NCI-H748 (cell line): Measurements from ENCODE around the gene ZNF57.
"Not testable (repeated sequence)": the region's sequence is repeated elsewhere in the genome, so short reads cannot be mapped to it uniquely, and the experiment has no call there.

ENCODE experiments used
- DNase-seq: peaks from one replicate; lab custom pipeline; 2025; ENCODE audit not compliant: unreplicated experiment; lab: John Stamatoyannopoulos, UW

ZNF57 gene

DNA sequence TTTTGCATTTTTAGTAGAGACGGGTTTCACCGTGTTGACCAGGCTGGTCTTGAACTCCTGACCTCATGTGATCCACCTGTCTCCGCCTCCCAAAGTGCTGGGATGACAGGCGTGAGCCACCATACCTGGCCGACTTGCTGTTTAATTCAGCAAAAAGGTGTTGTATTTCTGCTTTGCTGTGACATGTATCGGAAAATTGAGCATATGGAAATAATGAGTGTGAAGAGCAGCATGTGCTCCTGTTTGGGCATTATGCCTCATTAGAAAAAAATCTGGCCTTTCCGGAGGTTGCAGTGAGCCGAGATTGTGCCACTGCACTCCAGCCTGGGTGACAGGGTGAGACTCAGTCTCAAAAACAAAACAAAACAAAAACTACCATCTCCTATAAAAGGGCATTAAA is 10.2 kb upstream of the ZNF57 start:
- DNase-seq: not testable (repeated sequence)

DNA sequence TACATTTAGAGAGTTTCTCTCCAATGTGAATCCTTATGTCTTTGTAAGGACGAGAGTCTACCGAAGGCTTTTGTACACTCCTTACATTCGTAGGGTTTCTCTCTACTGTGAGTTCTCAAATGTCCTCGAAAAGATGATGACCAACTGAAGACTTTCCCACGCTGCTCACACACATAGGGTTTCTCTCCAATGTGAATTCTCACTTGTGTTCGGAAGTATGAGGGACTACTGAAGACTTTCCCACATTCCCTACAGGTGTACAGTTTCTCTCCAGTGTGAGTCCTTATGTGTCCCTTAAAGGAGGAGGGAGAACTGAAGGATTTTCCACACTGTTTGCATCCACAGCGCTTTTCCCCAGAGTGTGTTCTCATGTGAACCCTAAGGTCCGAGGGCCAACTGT is 4.0 kb upstream of the ZNF57 start:
- no peak for DNase-seq

DNA sequence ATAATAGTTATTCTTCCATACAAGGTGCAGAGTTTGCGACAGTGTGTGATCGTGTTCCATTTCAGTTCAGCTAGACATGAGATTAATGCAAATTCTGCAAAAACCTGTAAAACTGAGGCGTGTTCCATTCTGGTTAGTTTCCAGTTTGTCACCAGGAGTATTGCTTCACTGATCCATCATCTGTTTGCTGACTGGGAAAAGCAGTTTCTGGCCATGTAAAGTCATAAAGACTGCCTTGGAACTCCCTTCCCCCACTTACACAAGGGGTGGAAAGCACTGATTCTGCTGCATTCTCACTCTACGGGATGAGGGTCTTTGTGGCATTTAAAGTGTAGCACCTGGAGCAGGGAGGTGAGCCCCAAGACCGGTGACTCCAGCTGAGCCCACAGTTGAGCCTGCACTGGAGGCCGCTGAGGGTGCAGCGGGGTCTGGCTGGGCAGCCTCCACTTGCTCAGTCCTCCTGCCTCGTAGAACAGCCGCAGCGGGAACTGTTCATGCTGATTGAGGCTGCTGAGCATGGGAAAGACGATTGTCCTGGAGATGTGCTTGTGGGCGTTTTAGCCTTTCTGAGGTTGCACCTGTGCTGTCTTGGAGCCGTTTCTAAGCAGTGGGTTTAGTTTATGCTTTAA is 2.0 kb downstream of the ZNF57 start:
- no peak for DNase-seq

DNA sequence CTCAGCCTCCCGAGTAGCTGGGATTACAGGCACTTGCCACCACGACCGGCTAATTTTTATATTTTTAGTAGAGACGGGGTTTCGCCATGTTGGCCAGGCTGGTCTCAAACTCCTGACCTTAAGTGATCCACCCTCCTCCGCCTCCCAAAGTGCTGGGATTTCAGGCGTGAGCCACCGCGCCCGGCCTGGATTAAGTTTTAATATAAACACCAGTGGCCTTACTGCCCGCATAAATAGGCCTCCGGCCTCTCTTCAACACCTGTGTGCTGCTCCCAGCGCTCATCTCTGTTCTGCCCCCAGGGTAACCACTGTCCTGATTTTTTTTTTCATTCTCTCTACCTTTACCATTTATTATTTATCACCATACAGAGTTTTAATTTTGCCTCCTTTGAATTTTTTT is 2.6 kb downstream of the ZNF57 start:
- not testable (repeated sequence) for DNase-seq

DNA sequence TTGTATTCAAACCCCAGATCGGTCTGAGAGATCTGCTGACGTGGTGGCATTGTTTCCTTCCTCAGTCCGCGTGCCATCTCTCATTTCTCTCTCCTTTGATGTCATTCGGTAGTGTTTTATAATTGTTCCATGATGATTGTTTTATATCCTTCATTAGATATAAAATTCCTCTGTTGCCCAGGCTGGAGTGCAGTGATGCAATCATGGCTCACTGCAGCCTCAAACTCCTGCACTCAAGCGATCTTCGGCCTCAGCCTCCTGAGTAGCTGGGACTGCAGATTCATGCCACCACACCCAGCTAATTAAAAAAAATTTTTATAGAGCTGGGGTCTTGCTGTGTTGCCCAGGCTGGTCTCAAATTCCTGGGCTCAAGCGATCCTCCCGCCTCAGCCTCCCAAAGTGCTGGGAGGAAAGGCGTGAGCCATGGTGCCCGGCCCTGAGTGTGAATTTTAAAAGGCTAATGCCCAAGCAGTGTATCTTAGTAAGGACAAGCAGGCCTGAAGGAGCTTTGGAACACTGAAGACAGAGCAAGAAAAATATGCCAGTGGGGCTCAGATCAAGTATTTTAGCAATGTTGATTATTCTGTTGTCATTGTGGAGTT is 5.3 kb downstream of the ZNF57 start:
- no peak for DNase-seq

DNA sequence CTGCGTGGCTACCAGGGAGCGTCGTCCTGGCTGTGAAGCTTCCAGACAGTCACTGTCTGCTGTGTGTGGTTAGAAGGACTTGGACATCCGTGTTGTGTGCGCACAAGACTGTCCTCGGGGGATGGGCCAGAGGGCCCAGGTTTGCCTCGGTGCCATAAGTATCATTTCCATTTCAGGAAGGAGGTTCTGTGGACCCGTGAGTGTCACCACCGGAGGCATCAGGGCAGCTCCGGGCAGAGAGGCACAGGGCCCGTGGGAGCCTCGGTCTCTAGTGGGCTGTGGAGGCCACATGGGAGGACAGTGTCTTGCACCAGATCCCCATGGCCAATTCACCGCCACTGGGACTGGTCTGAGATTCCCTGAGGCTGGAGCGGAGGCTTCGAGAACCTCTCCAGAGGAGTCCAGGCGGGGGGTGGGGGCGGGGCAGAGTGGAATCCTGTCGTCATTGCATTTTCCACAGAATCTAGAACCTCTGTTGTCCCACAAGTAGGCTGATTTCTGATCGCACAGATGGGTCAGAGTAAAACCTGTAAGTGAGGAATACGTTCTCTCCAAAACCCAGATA is 6.0 kb downstream of the ZNF57 start:
- DNase-seq: no peak

DNA sequence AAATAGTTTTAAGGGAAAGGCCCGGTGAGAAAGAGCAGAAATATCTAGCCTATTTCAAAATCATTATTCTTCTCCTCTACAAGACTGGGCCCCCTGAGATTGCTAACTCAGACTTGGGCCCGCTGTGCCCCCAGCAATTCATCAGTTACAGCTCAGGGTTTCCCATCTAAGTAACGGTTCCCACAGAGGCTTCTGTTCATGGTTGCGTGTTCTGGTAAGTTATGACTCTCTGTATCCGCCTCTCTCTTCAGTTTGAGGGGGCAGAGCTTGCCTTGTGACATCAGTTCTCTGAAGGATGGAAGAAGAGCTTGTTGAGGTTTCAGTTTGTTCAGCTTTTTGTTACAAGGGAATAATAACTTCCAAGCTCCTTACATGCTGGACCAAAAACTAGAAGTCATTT is 11.6 kb downstream of the ZNF57 start:
- DNase-seq: no peak

DNA sequence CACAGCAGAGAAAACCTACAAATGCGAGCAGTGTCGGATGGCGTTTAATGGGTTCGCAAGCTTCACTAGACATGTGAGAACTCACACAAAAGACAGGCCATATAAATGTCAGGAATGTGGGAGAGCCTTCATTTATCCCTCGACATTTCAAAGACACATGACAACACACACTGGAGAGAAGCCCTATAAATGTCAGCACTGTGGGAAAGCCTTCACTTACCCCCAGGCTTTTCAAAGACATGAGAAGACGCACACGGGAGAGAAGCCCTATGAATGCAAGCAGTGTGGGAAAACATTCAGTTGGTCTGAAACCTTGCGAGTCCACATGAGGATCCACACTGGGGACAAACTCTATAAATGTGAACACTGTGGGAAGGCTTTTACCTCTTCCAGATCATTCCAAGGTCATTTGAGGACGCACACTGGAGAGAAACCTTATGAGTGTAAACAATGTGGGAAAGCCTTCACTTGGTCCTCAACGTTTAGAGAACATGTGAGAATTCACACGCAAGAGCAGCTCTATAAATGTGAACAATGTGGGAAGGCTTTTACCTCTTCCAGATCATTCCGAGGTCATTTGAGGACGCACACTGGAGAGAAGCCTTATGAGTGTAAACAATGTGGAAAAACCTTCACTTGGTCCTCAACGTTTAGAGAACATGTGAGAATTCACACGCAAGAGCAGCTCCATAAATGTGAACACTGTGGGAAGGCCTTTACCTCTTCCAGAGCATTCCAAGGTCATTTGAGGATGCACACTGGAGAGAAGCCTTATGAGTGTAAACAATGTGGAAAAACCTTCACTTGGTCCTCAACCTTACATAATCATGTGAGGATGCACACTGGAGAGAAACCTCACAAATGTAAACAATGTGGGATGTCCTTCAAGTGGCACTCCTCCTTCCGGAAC is 16.8 kb downstream of the ZNF57 start:
- DNase-seq: no peak

DNA sequence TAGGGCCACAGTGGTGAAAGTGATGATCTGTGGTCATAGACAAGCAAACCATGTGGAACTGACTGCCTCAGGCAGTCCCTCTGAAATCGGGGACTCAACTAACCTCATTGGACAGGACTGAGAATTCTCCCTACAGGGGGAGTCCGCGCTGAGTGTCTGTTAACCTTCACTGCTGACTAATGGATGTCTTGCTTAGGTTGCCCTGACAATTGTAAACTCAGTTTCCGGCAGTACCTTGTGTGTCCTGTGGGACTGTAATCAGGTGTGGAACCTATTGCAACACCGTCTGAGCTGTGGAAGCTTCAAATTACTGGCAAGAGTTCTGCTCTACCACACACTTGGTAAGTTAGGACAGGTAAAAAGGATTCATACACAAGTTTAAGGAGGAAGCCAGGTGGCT is 22.3 kb downstream of the ZNF57 start:
- DNase-seq: no peak

DNA sequence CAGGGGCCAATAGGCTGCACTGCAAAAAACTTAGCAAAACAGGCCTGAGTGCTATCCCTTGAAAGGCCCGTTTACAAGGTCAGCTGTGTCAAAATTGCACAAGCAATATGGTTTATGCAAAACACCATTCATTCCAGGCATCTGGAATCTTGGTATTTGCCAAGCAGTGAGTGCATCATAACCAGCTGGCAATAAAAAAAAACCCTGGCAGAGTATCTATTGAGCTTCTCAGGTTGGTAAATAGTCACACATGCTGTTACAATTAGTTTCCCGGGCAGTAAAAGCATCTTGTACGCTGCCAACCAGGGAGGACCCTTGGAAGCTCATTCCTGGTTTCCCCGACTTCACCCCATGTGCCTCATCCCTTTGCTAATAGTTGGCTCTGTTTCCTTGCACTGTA is 22.8 kb downstream of the ZNF57 start:
- no peak for DNase-seq

DNA sequence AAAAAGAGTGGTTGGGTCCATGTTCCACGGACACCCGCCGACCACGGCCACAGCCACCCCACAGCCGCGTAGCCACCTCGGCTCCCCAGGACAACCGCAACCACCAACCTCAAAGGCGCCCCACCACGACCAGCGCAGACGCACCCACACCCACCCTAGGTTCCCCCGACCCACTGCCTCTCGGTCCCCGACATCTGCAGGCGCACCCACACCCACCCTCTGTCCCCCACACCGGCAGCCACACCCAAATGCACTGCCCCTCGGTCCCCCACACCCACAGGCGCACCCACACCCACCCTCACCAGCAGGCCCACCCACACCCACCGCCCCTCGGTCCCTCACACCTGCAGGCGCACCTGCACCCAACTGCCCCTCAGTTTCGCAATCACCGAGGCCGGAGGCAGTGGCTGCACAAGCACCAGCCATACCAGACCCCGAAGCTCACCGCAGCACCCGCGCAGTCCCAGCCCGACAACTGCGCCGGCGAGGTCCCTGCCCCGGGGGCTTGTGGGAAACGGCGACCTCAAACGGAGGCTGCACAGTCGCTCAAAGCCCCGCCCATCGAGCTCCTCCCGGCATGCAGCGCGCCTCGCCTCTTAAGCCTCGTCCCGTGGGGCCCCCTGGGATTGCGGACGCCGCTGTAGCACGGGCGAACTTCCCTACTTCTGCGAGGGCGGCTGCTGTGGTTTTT is 25.8 kb downstream of the ZNF57 start:
- DNase-seq: no peak

DNA sequence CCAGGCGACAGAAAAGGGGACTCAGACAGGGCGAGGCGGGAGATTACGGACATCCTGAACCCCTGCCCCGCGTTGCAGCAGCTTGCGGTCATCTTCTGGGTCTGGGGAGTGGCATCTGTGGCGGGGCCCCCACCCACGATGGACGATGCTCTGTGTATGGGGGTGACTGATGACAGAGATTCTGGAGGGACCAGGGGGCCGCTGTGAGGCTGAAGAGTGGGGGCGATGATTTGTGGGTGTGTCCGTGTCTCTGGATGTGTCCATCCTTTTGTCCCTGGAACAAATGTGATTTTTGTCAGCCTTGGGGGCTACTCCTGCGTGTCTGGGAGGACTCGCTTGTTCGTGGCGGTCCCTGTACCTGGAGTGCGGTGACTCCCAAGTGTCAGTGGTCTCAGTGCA is 26.3 kb downstream of the ZNF57 start:
- no peak for DNase-seq

DNA sequence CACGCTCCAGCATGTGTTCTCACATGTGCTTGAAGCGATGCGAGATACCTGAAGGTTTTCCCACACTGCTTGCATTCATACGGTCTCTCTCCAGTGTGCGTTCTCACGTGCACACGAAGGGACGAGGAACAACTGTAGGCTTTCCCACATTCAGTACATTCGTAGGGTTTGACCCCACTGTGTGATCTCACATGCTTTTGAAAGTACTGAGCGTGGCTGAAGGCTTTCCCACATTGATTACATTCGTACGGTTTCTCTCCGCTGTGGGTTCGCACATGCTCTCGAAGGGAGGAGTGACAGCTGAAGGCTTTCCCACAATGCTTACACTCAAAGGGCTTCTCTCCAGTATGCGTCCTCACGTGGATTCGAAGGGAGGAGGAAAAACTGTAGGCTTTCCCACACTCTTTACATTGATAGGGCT is 32.8 kb downstream of the ZNF57 start:
- DNase-seq: no peak

DNA sequence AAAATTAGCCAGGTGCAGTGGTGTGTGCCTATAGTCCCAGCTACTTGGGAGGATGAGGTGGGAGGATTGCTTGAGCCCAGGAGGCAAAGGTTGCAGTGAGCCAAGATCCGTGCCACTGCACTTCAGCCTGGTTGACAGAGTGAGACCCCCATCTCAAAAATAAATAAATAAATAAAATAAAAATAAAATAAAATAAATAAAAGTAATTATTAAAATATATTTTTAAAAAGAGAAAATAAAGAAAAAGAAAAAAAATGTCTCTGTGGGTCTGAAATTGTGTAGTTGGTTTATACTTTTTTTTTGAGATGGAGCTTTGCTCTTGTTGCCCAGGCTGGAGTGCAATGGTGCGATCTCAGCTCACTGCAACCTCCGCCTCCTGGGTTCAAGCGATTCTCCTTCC is 35.1 kb downstream of the ZNF57 start:
- not testable (repeated sequence) for DNase-seq

DNA sequence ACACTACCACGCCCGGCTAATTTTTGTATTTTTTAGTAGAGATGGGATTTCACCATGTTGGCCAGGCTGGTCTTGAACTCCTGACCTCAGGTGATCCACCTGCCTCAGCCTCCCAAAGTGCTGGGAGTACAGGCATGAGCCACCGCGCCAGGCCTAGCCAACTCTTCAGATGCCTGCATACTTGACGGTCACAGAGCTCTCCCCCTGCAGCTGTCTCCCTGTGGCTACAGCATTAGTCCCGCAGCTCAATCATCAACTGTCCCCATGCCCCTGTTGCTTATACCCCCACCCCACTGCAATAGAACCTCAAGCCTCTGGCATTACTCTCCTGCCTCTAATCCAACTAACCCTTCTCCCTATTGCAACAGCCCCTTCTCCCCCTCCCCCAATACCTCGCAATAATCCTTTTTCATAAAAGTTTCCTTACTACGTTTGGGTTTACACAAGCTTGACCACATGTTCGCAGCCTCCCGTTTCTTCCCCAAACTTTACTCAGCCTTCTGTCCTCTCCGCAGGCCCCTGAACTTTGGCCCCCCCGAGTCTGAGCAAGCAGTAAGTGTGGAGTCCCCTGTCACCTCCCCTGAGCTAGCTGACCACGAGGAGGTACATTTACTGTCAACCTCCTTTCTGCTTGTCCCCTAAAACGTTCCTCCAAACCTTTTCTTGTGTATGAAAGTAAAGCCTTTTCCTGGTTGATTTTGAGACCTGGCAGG is 42.4 kb downstream of the ZNF57 start:
- DNase-seq: no peak

DNA sequence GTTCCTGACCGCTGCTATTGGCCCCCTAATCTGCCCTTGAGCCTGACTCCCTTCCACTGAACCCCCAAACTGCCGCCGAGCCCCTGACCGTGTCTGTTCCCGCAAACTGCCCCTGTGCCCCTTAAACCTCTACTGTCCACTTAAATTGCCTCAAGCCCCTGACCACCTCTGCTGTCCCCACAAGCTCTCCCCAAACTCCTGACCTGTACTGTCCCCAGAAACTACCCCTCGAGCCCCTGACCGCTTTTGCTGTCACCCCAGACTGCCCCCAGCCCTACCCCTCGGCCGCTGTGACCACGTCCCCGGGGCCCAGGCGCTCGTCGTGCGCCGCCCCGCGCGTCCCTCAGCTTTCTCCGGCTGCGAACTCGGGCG is 43.7 kb downstream of the ZNF57 start:
- DNase-seq: no peak

DNA sequence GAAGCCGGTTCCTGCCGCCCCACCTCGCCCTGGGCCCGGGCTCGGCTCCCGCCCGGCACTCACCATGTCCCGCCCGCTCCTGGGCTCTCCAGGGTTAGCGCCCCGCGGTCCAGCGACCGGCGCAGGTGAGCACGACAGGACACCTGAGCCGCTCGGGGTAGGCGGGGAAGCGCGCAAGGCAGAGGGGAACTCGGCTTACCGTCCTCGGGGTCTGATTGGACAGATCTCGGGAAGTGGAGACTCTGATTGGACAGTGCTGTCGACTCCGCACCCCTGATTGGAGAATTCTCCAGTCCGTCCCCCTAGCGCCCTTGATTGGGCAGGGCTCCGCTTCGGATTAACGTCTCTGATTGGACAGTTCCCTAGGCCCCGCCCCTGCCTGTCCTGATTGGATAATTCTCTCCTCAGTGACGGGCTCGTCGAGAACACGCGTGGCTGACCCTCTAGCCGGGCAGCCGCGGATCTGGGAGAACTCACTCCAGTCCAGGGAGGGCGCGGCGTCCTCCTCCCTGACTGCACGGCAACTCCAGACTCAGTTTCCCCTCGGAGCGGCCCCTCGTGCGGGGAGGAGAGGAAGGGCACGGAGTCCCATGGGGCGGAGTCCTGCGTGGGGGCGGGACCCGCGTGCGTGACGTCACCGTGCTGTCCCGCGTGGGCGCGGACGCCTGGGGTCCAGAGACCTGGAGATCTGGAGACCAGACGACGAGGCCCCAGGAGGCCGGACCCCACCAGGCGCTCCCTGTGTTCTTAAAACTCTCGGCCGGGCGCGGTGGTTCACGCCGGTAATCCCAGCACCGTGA is 44.2 kb downstream of the ZNF57 start, which contains the start of gene ZNF77:
ZNF77 (minus strand) TSS at position 197 of the 800 bp plus-strand sequence; CDS start at position 66, 131 bp downstream.
- peak; percentile 98 for DNase-seq

DNA sequence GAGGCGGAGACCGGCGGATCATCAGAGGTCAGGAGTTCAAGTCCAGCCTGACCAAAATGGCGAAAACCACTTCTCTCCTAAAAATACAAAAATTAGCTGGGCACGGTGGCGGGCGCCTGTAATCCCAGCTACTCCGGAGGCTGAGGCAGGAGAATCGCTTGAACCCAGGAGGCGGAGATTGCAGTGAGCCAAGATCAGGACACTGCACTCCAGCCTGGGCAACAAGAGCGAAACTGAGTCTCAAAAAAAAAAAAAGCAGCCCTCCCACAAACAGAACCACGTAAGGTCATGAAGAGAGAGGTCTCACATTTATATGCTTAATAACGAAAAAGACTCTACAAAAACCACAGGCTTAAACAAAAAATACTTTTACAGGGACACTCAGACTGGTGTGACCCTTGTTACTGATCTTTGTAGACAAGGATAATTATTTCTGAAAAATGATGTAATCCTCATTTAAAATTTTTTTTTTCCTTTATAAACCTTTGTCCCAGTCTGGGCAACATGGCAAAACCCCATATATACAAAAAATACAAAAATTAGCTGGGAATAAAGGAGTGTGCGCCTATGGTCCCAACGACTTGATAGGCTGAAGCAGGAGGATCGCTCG is 45.0 kb downstream of the ZNF57 start:
- DNase-seq: no peak

DNA sequence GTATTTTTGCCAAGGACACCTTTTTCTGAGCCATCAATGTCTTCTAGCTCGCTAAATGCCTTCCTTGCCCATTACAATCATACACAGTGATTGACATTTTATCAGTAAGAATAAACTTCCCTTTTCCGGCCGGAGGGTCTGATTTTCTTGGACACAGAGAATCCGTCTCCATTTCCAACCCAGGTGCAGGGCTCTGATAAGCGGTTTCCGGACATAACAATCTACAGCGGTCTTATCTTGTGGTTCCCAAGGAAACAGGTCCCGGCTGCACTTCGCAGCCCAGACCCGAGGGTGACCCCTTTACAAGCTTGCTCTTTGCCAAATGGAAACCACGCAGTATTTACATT is 49.2 kb downstream of the ZNF57 start:
- DNase-seq: peak; percentile 54
